Astrocyte (in vitro differentiated cells and primary cell): ENCODE measurements around the gene TMTC3.

Experiments
- CTCF ChIP-seq: IDR thresholded peaks from 2 replicates; pipeline ENCODE4 v1.5.1; 2011; ENCODE audit warnings: low read depth, mild to moderate bottlenecking, inconsistent platforms, low read length, moderate library complexity; ENCODE audit not compliant: insufficient read depth
- EZH2 ChIP-seq: IDR thresholded peaks from 2 replicates; pipeline ENCODE4 v1.6.1; 2012; ENCODE audit warnings: mild to moderate bottlenecking, low read length, inconsistent platforms; ENCODE audit not compliant: insufficient read depth

DNA sequence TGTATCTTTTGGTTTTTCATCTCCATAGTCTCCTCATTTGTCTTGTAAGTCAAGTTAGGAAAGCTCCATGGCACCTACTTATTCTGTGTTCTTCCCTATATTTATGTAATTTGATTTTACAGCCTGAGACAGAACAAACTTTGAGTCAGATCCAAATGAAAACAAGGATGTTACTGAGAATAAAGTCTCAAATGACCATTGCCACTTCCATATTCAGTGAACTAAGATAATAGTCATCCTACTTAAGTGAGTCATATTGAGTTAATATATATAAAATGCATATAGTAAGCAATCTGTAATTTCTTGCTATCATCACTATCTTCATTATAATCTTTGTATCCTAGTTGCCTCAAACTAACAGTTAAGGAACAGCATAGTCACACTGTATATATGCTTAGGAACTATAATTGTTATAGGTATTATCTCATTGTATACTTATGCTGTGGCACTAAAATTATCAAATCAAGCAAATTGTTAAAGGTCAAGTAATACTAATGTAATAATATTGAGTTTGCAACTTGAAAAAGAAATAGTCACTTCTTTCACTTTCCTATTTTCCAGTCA, 30.8 kb downstream of the TMTC3 start:
- no peak for TF ChIP-seq CTCF
- TF ChIP-seq EZH2, result no peak
